GM21423 (cell line): ENCODE results near the gene IRAG1.

Source experiments
- ATAC-seq: cut with Tn5 transposase; IDR thresholded peaks from one replicate; pipeline ENCODE4 v1.9.1; 2021; ENCODE audit warnings: mild to moderate bottlenecking, moderate library complexity; ENCODE audit not compliant: unreplicated experiment

IRAG1 gene

GRCh38 chr11:10650166-10650565 lies 43.4 kb downstream of the IRAG1 start:
- ATAC-seq, result no peak

GRCh38 chr11:10648871-10649270 lies 44.7 kb downstream of the IRAG1 start:
- no peak for ATAC-seq

- ATAC-seq, result no peak
These were observed 46.7 kb downstream of the IRAG1 start for GRCh38 chr11:10646681-10647355.

- no peak for ATAC-seq
These were observed 47.5 kb downstream of the IRAG1 start for GRCh38 chr11:10646005-10646404.

GRCh38 chr11:10645212-10645795 lies 48.3 kb downstream of the IRAG1 start:
- no peak for ATAC-seq
